Kidney epithelial cell (primary cell): Measurements from ENCODE around the gene LRRC23. TPM values are rescaled to one million over a fixed set of nuclear protein-coding genes. Genes with fewer than 3 reads are reported as not detected.

Experiments used
- DNase-seq: peaks from one replicate; pipeline ENCODE4 v3.0.0-alpha.2; 2010; ENCODE audit warnings: low read depth
- H3K27me3 ChIP-seq: 2 replicates; pipeline ENCODE4 v1.6.0; 2011; ENCODE audit warnings: low read length; ENCODE audit not compliant: control insufficient read depth, insufficient read depth
- H3K36me3 ChIP-seq: 2 replicates; pipeline ENCODE4 v1.5.1; 2011; ENCODE audit warnings: low read length; ENCODE audit not compliant: control insufficient read depth, insufficient read depth
- H3K4me3 ChIP-seq: 2 replicates; pipeline ENCODE4 v1.5.1; 2011; ENCODE audit warnings: low read depth, mild to moderate bottlenecking, control low read depth, low read length
- total RNA-seq: library from RNA; depleted of rRNA; stranded (reverse); fragments of >200 nt; gene quantifications from 2 replicates; pipeline ENCODE4 v1.2.3, GENCODE V29; 2015
- TF ChIP-seq, protein P1 (sequence below): IDR thresholded peaks from 2 replicates; pipeline ENCODE4 v1.5.1; 2011; ENCODE audit warnings: mild to moderate bottlenecking, moderate library complexity, low read length, control low read depth, inconsistent platforms; ENCODE audit not compliant: insufficient read depth, poor library complexity, severe bottlenecking

LRRC23 gene, protein sequence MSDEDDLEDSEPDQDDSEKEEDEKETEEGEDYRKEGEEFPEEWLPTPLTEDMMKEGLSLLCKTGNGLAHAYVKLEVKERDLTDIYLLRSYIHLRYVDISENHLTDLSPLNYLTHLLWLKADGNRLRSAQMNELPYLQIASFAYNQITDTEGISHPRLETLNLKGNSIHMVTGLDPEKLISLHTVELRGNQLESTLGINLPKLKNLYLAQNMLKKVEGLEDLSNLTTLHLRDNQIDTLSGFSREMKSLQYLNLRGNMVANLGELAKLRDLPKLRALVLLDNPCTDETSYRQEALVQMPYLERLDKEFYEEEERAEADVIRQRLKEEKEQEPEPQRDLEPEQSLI
- 11.6 and 12.8 TPM in 2 replicates for total RNA-seq

GRCh38 chr12:6904280-6905276 lies at the start of gene LRRC23:
Gene LRRC23 (plus strand): TSS chr12:6904822. CDS start chr12:6905634, 812 bp downstream.
- Histone ChIP-seq H3K36me3 (no peaks in the 10 kb centered on the region), H3K27me3 (no peaks in the 10 kb centered on the region), H3K4me3 (peak within 1 kb of the TSS; percentile 75)
- peak; percentile 89 for DNase-seq
- TF ChIP-seq, protein P1, sequence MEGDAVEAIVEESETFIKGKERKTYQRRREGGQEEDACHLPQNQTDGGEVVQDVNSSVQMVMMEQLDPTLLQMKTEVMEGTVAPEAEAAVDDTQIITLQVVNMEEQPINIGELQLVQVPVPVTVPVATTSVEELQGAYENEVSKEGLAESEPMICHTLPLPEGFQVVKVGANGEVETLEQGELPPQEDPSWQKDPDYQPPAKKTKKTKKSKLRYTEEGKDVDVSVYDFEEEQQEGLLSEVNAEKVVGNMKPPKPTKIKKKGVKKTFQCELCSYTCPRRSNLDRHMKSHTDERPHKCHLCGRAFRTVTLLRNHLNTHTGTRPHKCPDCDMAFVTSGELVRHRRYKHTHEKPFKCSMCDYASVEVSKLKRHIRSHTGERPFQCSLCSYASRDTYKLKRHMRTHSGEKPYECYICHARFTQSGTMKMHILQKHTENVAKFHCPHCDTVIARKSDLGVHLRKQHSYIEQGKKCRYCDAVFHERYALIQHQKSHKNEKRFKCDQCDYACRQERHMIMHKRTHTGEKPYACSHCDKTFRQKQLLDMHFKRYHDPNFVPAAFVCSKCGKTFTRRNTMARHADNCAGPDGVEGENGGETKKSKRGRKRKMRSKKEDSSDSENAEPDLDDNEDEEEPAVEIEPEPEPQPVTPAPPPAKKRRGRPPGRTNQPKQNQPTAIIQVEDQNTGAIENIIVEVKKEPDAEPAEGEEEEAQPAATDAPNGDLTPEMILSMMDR = no peak

GRCh38 chr12:6855322-6855721 lies 49.3 kb upstream of the LRRC23 start:
- DNase-seq = no peak
- Histone ChIP-seq H3K4me3 (no peak overlapping the region), H3K36me3 (peaks cover 4% of the 10 kb centered on the region), H3K27me3 (no peaks in the 10 kb centered on the region)
- TF ChIP-seq, protein P1 = no peak

DNA sequence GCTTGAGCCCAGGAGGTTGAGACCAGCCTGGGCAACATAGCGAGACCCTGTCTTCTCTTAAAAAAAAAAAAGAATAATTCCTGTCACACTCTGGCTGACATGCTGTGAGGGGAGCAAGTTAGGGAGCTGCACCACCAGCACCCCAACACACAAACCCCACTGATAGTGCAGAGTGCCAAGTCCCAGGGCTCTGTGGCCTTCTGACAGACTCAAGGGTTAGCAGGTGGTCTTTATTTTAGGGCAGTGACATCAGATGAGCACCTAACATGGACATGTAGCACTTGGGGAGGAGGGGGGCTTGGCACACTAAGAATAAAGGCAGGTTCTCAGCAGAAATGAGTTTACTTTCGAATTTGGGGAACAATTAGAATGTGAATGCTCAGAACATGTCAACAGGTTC lies 45.8 kb upstream of the LRRC23 start:
- peaks cover 9% of the 10 kb centered on the region for H3K36me3 ChIP-seq

GRCh38 chr12:6860116-6860515 lies 44.5 kb upstream of the LRRC23 start:
- H3K36me3 ChIP-seq = peaks cover 11% of the 10 kb centered on the region
- no peak for DNase-seq
- H3K27me3 ChIP-seq = no peaks in the 10 kb centered on the region
- TF ChIP-seq, protein P1 = no peak
- no peak overlapping the region for H3K4me3 ChIP-seq

More for the DNA sequence above, 45.8 kb upstream of the LRRC23 start:
- H3K4me3 ChIP-seq = no peak overlapping the region
- no peak for DNase-seq
- H3K27me3 ChIP-seq = no peaks in the 10 kb centered on the region
- TF ChIP-seq, protein P1 = no peak

- Histone ChIP-seq H3K27me3 (no peaks in the 10 kb centered on the region), H3K36me3 (peaks cover 11% of the 10 kb centered on the region), H3K4me3 (no peak overlapping the region)
- TF ChIP-seq, protein P1 = no peak
- DNase-seq = no peak
These were observed 43.7 kb upstream of the LRRC23 start for GRCh38 chr12:6860942-6861341.
